Mesodermal cell (in vitro differentiated cells): Measurements from ENCODE around the gene DCP2. TPM values are rescaled to one million over a fixed set of nuclear protein-coding genes. Genes with fewer than 3 reads are reported as not detected.

Experiments
- H3K27ac ChIP-seq: 2 replicates; pipeline ENCODE4 v1.7.0; 2013; ENCODE audit warnings: mild to moderate bottlenecking, low read depth, low read length, moderate library complexity; ENCODE audit not compliant: severe bottlenecking
- H3K36me3 ChIP-seq: 2 replicates; pipeline ENCODE4 v1.7.1; 2013; ENCODE audit warnings: mild to moderate bottlenecking, low read length, moderate library complexity; ENCODE audit not compliant: control insufficient read depth, insufficient read depth
- H3K4me1 ChIP-seq: one replicate; pipeline ENCODE4 v1.7.1; 2013; ENCODE audit warnings: mild to moderate bottlenecking, low read length; ENCODE audit not compliant: insufficient read depth, control insufficient read depth, poor library complexity, severe bottlenecking
- H3K4me3 ChIP-seq: 2 replicates; pipeline ENCODE4 v1.7.0; 2013; ENCODE audit warnings: low read length, control low read depth, mild to moderate bottlenecking; ENCODE audit not compliant: insufficient read depth, poor library complexity, severe bottlenecking; ENCODE audit errors: extremely low read depth
- H3K9me3 ChIP-seq: 2 replicates; pipeline ENCODE4 v1.7.1; 2013; ENCODE audit warnings: mild to moderate bottlenecking, low read length, moderate library complexity; ENCODE audit not compliant: control insufficient read depth
- WGBS, 2 experiments: methylation state at CpG; one replicate each; pipeline ENCODE4 v1.1.5; 2013; ENCODE audit warnings: missing lambda C conversion rate in 2 of 2; ENCODE audit not compliant: insufficient coverage in 2 of 2; 5-methylcytosine and 5-hydroxymethylcytosine counted together
- polyA plus RNA-seq, 2 experiments: library from polyadenylated mRNA; stranded (reverse); fragments of 50-300 nt; gene quantifications; one replicate each; pipeline ENCODE4 v1.2.3, GENCODE V29; 2013

DCP2 gene
- 29.5 TPM for polyA plus RNA-seq (2013, experiment 1 of 2)
- polyA plus RNA-seq (2013, experiment 2 of 2), result 27.8 TPM

- Histone ChIP-seq H3K36me3 (peaks cover 10% of the 10 kb centered on the region), H3K27ac (peak within 1 kb of the TSS; percentile 85), H3K4me1 (no peaks in the 10 kb centered on the region), H3K4me3 (peak within 1 kb of the TSS; percentile 93), H3K9me3 (no peaks in the 10 kb centered on the region)
- WGBS, 2 experiments, result 0 to 1% methylated on average over 54 to 74 of the region's 75 CpGs
Measured at GRCh38 chr5:112976432-112977309, at the start of gene DCP2. DCP2 (plus strand) TSS chr5:112976798; CDS start chr5:112976934, 136 bp downstream.

- 100% methylated on average over 3 of the region's 4 CpGs; no CpG with 5 or more reads in 1 of the 2 experiments for WGBS, 2 experiments
- Histone ChIP-seq H3K36me3 (no peaks in the 10 kb centered on the region), H3K4me3 (no peak overlapping the region), H3K4me1 (peaks cover 4% of the 10 kb centered on the region), H3K27ac (no peak overlapping the region), H3K9me3 (no peaks in the 10 kb centered on the region)
Measured at GRCh38 chr5:112929336-112930081, 47.1 kb upstream of the DCP2 start.

GRCh38 chr5:112930082-112930344 is 46.6 kb upstream of the DCP2 start:
- no peak overlapping the region for H3K4me3 ChIP-seq
- no peaks in the 10 kb centered on the region for H3K9me3 ChIP-seq
- WGBS, 2 experiments, result no CpG with 5 or more reads among the region's 1 CpG
- H3K27ac ChIP-seq, result no peak overlapping the region
- no peaks in the 10 kb centered on the region for H3K36me3 ChIP-seq
- peaks cover 4% of the 10 kb centered on the region for H3K4me1 ChIP-seq

GRCh38 chr5:112931473-112931872 is 45.1 kb upstream of the DCP2 start:
- Histone ChIP-seq H3K9me3 (no peaks in the 10 kb centered on the region), H3K4me1 (peaks cover 4% of the 10 kb centered on the region), H3K36me3 (no peaks in the 10 kb centered on the region), H3K4me3 (no peak overlapping the region), H3K27ac (no peak overlapping the region)
- WGBS, 2 experiments, result no CpG with 5 or more reads among the region's 2 CpGs

GRCh38 chr5:112933105-112933504 is 43.5 kb upstream of the DCP2 start:
- H3K9me3 ChIP-seq, result no peaks in the 10 kb centered on the region
- H3K4me3 ChIP-seq, result no peak overlapping the region
- peaks cover 4% of the 10 kb centered on the region for H3K4me1 ChIP-seq
- no peak overlapping the region for H3K27ac ChIP-seq
- H3K36me3 ChIP-seq, result no peaks in the 10 kb centered on the region
- whole genome bisulfite sequencing, 2 experiments, result no CpG with 5 or more reads among the region's 1 CpG

GRCh38 chr5:112933651-112934365 is 42.8 kb upstream of the DCP2 start:
- Histone ChIP-seq H3K36me3 (no peaks in the 10 kb centered on the region), H3K4me1 (peaks cover 4% of the 10 kb centered on the region), H3K9me3 (no peaks in the 10 kb centered on the region), H3K27ac (no peak overlapping the region), H3K4me3 (no peak overlapping the region)
- no CpG with 5 or more reads among the region's 1 CpG for WGBS, 2 experiments

GRCh38 chr5:112934366-112934663 is 42.3 kb upstream of the DCP2 start:
- Histone ChIP-seq H3K27ac (no peak overlapping the region), H3K4me3 (no peak overlapping the region), H3K36me3 (no peaks in the 10 kb centered on the region), H3K9me3 (no peaks in the 10 kb centered on the region), H3K4me1 (peaks cover 3% of the 10 kb centered on the region)

GRCh38 chr5:112935675-112936074 is 40.9 kb upstream of the DCP2 start:
- Histone ChIP-seq H3K27ac (no peak overlapping the region), H3K4me1 (no peaks in the 10 kb centered on the region), H3K9me3 (no peaks in the 10 kb centered on the region), H3K36me3 (no peaks in the 10 kb centered on the region), H3K4me3 (no peak overlapping the region)
- 88 to 92% methylated on average over 5 of the region's 5 CpGs for whole genome bisulfite sequencing, 2 experiments

- Histone ChIP-seq H3K27ac (no peak overlapping the region), H3K4me3 (no peak overlapping the region), H3K4me1 (no peaks in the 10 kb centered on the region), H3K36me3 (no peaks in the 10 kb centered on the region), H3K9me3 (no peaks in the 10 kb centered on the region)
- WGBS, 2 experiments, result 92 to 93% methylated on average over 5 to 6 of the region's 8 CpGs
Measured at GRCh38 chr5:112938286-112938685, 38.3 kb upstream of the DCP2 start.

GRCh38 chr5:112940670-112941069 is 35.9 kb upstream of the DCP2 start:
- Histone ChIP-seq H3K4me1 (no peaks in the 10 kb centered on the region), H3K36me3 (no peaks in the 10 kb centered on the region), H3K9me3 (no peaks in the 10 kb centered on the region), H3K4me3 (no peak overlapping the region), H3K27ac (no peak overlapping the region)
- 100% methylated on average over 1 of the region's 2 CpGs; no CpG with 5 or more reads in 1 of the 2 experiments for WGBS, 2 experiments
